T47D (cell line): ENCODE results near the gene PRTFDC1.

ENCODE experiments used
- DNase-seq, 2 experiments: peaks; one replicate each; pipeline versions ENCODE4 v3.0.0 to v3.0.0-alpha.2; 2011 to 2012; ENCODE audit warnings: low read depth in 1 of 2, low spot score in 1 of 2
- JUND ChIP-seq: IDR thresholded peaks from 2 replicates; pipeline ENCODE4 v1.6.1; 2012; ENCODE audit warnings: low read depth
- in situ Hi-C: cut with HindIII; loops from 2 replicates; pipeline ENCODE4 v1.10.0; 2016; ENCODE audit warnings: low sequenced_read_pairs, low pct_unique_long_range_greater_than_20kb

Gene PRTFDC1

DNA sequence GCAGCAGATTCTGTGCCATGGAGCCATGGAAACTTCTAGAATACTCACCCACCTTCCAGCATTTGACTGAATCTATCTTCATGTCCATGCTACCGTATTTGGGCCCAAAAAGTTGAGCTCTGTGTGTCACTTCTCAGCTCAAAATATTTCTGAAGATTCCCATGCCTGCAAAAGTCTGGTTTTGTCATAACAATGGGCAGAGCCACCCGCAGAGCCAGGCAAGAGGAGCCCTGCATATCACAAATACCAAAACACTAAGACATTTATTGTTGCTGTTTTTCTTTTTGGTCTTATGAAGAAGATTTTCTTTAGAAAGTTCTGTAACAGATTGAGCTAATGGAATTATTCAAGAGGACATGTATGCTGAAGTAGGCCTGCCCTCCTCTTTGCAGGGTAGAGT is 68.1 kb downstream of the PRTFDC1 start:
- no peak for TF ChIP-seq JUND
- in situ Hi-C loops = no loop called here
- no peak for DNase-seq

DNA sequence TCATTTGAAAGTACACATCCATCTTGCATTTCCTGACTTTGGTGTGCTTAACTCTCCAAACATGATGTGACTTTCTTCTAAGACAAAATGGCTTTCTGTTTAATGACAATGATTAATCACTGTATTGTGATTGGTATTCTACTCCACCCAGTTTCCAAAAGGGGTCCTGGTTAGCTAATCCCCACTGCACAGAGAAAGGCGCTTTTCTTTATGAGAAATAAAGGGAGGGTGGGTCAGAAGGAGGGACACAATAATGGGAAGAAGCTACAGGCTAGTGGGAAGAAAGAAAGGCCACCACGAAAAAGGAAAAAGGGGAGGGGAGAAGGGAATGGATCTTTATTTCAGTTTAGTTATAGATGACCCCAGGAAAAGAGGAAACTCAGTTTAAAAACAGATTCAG is 69.2 kb downstream of the PRTFDC1 start:
- TF ChIP-seq JUND = no peak
- in situ Hi-C loops = no loop called here
- DNase-seq = no peak

DNA sequence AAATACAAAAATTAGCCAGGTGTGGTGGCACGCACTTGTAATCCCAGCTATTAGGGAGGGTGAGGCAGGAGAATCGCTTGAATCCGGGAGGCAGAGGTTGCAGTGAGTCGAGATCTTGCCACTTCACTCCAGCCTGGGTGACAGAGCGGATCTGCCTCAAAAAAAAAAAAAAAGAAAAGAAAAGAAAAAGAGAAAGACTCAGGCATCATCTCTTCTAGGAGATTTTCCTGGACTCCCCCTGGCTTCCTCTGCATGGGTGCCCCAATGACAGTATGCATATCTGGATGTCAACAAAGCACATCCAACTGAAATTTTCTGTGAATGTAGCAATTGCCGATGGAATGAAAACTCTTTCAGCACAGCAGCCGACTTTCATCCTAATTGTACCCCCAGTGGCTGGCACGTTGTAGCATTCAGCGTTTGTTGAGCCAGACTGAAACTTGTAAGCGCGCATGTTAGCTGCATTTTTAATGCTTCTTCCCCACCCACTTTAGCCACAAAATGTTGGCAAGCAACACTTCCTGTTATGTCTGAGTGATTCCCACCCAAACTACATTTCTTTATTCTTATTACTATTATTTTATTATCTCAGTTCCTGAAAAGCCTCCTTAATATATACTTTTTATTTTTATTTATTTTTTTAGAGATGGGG is 70.2 kb downstream of the PRTFDC1 start:
- DNase-seq = no peak
- in situ Hi-C loops = no loop called here
- no peak for TF ChIP-seq JUND

DNA sequence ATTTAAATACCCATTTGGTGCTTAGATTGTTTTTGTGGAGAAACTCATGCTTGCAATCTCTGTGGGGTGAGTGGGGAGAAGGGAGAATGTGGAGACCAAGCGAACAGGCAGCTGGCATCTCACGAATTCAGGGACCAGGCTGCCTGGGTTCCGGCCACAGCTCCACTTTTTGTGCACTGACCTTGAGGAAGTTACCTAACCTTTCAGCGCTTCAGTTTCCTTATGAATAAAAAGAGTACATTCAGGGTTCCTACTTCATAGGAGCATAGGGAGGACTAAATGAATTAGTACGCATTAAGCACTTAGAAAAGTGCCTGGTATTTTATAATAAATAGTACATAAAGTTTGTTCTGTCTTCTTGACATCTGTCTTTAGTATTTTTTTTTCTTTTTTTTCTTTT is 72.5 kb downstream of the PRTFDC1 start:
- in situ Hi-C loops = no loop called here
- TF ChIP-seq JUND = no peak
- DNase-seq = no peak

DNA sequence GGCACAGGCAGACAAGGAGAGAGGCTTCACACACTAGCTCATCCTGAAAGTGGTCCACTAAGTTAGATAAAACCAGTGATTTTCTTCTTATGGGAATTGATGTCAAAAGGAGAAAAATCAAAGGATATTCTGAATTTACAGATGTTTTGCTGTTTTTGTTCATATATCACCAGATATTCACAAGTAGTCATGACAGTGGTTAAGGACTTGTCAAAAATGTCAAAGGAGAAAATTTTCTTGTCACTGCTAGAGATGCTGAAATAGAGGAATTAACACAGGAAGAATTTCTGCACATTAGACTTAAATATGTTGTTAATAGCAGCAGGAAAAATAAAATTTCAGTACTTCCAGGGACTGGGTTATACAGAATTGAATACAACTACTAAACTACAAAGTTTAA is 78.3 kb downstream of the PRTFDC1 start:
- in situ Hi-C loops = no loop called here
- TF ChIP-seq JUND = no peak
- no peak for DNase-seq

DNA sequence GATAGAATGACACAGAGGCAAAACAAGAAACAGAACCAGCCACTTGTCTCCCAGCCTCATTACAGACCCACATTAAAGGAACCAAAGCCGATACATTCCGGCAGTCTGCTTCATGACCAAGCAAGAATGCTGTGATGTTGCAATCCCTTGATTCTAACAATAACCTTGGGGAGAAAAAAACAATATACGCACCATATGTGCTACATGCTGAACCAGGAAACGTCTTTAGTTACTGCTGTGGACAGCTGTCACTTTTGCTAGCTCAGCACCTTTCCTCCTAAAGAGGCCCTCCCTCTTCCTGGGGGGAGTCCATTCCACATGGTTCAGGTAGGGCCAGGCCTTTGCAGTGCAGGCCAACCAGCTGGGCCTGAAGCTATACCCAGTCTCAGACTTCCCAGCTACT is 79.1 kb downstream of the PRTFDC1 start:
- DNase-seq = no peak
- in situ Hi-C loops = no loop called here

DNA sequence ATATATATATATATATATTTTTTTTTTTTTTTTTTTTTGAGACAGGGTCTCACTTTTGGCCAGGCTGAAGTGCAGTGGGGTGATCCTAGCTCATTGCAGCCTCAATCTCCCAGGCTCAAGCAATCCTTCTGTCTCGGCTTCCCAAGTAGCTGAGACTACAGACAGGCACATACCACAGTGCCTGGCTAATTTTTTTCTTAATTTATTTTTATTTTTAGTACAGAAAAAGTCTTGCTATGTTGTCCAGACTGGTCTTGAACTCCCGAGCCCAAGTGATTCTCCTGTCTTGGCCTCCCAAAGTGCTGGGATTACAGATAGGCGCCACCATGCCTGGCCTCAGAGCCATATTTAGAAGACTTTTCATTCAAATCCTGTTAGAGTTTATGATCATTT is 79.6 kb downstream of the PRTFDC1 start:
- TF ChIP-seq JUND = no peak
- in situ Hi-C loops = no loop called here
- DNase-seq = no peak

More for the DNA sequence above, 79.1 kb downstream of the PRTFDC1 start:
- TF ChIP-seq JUND = no peak

DNA sequence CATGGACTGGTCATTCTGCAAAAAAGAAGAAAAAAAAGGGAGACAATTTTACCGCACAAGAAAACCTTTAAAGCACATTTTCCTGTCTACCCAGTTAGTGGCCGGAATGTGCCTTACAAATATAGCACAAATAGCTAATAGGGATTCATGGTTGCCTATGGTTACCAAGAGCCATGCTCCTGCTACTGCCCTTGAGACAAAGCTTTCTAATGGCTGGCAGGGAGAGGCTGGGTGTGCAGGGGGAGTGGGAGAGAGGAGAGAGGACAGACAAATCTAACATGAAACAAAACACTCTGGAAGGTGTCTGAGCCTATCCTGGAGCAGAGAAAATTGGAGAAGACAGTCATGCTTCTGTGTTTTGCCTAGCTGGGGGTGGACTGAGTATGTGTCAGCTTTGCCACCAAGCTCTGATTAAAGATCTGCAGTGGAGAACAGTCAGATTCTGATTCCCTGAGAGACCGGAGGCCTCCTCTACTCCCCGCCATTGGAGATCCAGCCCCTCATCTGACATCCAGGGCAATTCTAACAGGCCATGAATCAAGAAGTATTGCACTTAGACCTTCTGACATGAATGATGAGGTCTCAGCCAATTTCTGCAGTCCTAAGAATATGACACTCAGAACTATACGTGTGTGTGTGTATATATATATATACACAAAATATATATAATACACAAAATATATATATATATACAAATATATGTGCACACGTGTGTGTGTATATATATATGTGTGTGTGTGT is 80.2 kb downstream of the PRTFDC1 start:
- in situ Hi-C loops = no loop called here
- no peak for DNase-seq
- TF ChIP-seq JUND = no peak

DNA sequence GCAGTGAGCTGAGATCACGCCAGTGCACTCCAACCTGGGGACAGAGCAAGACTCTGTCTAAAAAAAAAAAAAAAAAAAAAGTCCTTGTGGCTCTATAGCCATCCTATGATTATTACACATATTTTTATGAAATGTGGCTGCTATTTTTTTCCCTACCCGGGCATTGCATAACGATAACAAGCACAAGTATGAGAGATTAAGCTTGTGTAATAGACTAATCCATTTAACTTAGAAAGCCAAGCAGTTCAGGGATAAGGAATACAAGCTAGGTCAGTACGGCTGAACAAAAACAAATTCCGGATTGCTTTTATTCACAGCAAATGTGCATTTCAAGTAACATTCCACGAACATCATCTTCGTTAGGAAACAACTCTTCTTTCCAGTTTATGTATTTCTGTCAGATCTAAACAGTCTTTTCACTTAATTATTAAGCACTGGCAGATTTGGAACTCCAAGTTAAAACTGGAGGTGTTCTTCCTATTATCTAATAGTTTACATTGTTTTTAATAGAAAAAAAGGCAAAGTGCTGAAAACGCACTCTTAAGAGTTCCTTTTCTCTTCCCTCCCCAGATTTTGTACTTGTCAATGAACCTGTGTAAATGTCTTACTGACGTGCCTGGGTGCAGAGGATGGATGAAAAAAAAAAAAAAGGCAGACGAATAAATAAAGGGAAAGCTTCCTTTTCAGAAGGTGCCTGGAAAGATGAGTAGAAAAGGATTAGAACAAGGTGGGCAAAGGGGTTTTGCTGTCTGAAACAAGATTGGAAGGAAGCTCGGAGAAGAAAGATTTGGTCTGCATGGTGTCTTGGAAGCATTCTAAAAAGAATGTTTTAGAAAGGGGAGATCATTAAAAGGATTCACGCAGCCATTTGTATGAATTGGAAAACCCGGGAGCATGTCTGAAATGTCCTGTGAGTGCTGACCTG is 81.1 kb downstream of the PRTFDC1 start:
- in situ Hi-C loops = no loop called here
- no peak for DNase-seq
- TF ChIP-seq JUND = no peak

DNA sequence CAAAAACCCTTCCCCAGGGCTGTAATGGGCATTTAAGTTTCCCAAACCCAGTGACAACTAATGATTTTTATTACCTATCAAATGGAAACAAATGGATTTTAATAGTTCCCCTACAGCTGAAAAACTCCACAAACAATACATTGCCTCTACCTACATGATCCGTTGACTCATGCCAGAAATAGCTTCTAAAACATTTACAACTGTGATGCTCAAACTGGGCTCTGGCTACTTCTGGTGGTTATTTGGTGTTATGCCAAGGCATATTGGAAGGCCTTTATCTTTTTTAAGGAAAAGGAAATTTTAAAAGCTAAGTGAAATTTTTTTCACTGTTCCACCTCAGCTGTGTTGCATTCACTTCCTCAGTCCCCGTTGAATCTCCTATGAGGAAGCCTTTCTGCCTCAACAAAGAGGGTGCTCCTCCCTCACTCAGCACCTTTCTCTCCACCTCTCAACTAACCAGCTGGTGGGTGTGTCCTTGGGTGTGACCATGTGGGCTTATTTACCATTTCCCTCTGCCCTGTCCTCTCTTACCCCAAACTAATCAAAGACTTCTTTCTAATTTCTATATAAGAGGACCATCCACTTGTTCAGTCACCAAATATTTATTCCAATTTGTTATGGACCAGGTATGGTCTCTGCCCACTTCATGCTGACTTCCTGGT is 82.9 kb downstream of the PRTFDC1 start:
- in situ Hi-C loops = no loop called here
- no peak for TF ChIP-seq JUND

DNA sequence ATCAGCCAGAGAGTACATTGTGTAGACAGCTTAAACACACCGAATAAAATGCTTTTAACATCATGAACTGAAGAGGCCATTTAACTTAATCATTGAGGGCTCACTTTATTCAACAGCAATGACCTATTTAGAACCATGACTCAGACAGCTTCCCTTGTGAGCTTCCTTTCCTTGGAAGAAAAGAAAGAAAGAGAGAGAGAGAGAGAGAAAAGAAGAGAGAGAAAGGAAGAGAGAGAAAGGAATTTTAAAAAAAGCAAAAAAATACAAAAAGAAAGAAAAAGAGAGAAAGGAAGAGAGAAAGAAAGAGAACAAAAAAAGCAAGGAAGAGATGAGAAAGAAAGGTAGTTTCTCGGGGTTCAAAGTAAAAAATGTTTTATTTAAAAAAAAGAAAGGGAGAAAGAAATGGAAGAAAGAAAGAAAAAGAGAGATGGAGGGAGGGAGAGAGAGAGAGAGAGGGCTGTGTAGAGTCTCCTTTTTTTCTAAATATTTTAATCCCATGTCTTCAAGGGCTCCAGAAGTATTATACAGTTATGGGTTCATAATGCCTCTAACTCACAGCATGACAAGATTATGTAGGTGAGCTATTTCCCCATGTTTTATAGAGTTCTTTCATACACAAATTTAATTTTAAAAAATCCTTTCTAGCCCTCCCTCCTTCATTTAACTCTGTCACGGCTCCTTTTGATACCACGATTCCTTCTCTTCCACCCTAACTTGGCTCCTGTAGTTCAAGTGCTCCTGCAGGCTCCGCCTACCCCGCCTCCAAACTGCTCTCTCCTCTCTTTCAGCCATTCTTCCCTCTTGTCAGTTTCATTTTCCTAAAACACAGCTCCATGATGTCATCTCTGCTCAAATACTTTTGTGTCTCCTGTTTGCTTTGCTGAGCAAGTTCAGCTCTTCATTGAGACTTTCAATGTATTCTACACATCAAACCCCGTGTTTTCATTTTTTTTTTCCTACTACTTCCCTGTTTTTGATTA is 85.5 kb downstream of the PRTFDC1 start:
- DNase-seq = peak; percentile 11 to 57
- no peak for TF ChIP-seq JUND
- in situ Hi-C loops = no loop called here

More for the DNA sequence above, 82.9 kb downstream of the PRTFDC1 start:
- no peak for DNase-seq
